ENCODE results near the gene NAA35. TPM values are rescaled to one million over a fixed set of nuclear protein-coding genes. Genes with fewer than 3 reads are reported as not detected.

The NAA35 gene
- total and polyA plus RNA-seq, 12 donors = 8.4 to 44.6 (median 23.8) TPM

DNA sequence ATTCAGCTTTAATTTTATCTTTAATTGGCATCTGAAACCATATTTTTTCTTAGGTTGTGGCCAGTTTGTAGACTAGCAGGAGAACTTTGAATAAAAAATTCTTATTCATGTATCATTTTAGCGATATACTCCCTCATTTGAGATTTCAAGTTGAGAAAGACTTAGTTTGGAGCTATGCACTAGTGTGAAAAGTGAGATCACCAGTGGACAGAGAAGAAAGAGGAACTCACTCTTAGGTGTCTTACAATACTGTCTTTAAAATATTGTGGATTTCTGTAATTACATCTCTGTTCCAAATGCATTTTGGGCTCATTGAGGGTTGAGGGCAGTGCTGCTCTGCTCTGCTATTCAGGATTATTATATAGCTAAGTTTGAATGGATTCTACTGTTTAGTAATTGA lies 54.7 kb downstream of the NAA35 start:
- H3K36me3 ChIP-seq (replicated peaks in 1 of 2) = no peaks in the 10 kb centered on the region
- intact Hi-C loops (cut with DNase I) = no loop called here
- 97 to 100% (median 99%) methylated on average over 1 of the region's 1 CpG for WGBS, 4 donors
- DNase-seq = no peak
- TF ChIP-seq, protein P1, sequence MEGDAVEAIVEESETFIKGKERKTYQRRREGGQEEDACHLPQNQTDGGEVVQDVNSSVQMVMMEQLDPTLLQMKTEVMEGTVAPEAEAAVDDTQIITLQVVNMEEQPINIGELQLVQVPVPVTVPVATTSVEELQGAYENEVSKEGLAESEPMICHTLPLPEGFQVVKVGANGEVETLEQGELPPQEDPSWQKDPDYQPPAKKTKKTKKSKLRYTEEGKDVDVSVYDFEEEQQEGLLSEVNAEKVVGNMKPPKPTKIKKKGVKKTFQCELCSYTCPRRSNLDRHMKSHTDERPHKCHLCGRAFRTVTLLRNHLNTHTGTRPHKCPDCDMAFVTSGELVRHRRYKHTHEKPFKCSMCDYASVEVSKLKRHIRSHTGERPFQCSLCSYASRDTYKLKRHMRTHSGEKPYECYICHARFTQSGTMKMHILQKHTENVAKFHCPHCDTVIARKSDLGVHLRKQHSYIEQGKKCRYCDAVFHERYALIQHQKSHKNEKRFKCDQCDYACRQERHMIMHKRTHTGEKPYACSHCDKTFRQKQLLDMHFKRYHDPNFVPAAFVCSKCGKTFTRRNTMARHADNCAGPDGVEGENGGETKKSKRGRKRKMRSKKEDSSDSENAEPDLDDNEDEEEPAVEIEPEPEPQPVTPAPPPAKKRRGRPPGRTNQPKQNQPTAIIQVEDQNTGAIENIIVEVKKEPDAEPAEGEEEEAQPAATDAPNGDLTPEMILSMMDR (IDR thresholded peaks at IDR 0.05) = no peak
- TF ChIP-seq POLR2A (IDR thresholded peaks at IDR 0.05) = no peak
- H3K27ac ChIP-seq = no peak overlapping the region
- H3K27me3 ChIP-seq = no peaks in the 10 kb centered on the region
- no peak overlapping the region for H3K4me3 ChIP-seq
- peaks cover 0 to 5% (median 0%) of the 10 kb centered on the region in 3 donors for H3K9me3 ChIP-seq (replicated peaks in 1 of 3)
- peaks cover 0 to 3% of the 10 kb centered on the region in 2 donors for H3K4me1 ChIP-seq (replicated peaks in 1 of 2)

DNA sequence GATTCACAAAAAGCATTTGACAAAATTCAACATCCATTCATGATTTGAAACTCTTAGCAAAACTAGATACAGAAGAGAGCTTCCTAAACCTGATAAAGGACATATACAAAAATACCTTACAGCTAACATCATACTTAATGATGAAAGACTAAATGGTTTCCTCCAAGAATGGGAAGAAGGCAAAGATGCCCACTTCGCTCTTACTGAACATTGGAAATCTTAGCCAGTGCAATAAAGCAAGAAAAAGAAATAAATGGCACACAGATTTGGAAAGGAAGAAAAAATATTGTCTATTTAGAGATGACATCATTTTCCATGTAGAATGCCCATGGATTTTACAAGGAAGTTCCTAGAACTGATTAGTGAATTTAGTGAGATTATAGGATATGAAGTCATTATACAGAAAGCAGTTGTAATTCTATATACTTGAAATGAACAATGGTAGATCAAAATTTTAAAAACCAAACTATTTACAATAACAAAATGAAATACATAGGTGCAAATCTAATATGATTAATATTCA lies 64.4 kb downstream of the NAA35 start:
- H3K4me3 ChIP-seq = no peak overlapping the region
- H3K27ac ChIP-seq = no peak overlapping the region
- H3K27me3 ChIP-seq = no peaks in the 10 kb centered on the region
- no peak for DNase-seq
- intact Hi-C loops (cut with DNase I) = no loop called here
- TF ChIP-seq, protein P1 (IDR thresholded peaks at IDR 0.05) = no peak
- no peak for TF ChIP-seq POLR2A (IDR thresholded peaks at IDR 0.05)
- peaks cover 0 to 24% of the 10 kb centered on the region in 2 donors for H3K36me3 ChIP-seq (replicated peaks in 1 of 2)
- peaks cover 0 to 9% (median 4%) of the 10 kb centered on the region in 3 donors for H3K9me3 ChIP-seq (replicated peaks in 1 of 3)
- peaks cover 0 to 8% of the 10 kb centered on the region in 2 donors for H3K4me1 ChIP-seq (replicated peaks in 1 of 2)
- WGBS, 4 donors = 95 to 97% (median 97%) methylated on average over 1 of the region's 1 CpG

DNA sequence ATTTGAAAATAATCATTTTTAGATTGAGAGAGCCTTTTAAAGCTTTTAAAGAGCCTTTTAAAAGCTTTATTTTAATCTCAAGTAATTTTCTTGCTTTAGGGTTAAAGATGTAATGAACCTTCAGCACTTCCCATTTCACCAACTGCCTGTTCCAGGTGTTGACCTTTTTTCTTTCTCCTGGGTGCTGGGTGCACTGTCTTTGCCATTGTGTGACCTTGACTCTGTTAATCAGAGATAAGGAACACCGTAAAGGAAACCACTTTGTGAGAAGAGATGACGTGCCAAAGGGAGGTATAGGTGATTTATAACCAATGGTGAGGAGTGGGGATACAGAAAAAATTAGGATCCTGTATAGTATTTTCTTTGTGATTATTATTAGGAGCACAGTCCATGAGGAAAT lies 68.2 kb downstream of the NAA35 start:
- Histone ChIP-seq H3K27me3 (no peaks in the 10 kb centered on the region), H3K4me3 (no peak overlapping the region), H3K36me3 (replicated peaks in 1 of 2) (peaks cover 0 to 40% of the 10 kb centered on the region in 2 donors), H3K9me3 (replicated peaks in 1 of 3) (peaks cover 0 to 9% (median 4%) of the 10 kb centered on the region in 3 donors), H3K4me1 (replicated peaks in 1 of 2) (peaks cover 6 to 16% of the 10 kb centered on the region in 2 donors), H3K27ac (no peak overlapping the region)
- TF ChIP-seq POLR2A (IDR thresholded peaks at IDR 0.05) = no peak
- TF ChIP-seq, protein P1 (IDR thresholded peaks at IDR 0.05) = no peak
- intact Hi-C loops (cut with DNase I) = no loop called here
- WGBS, 4 donors = 21 to 36% (median 32%) methylated on average over 2 of the region's 2 CpGs
- DNase-seq = no peak

DNA sequence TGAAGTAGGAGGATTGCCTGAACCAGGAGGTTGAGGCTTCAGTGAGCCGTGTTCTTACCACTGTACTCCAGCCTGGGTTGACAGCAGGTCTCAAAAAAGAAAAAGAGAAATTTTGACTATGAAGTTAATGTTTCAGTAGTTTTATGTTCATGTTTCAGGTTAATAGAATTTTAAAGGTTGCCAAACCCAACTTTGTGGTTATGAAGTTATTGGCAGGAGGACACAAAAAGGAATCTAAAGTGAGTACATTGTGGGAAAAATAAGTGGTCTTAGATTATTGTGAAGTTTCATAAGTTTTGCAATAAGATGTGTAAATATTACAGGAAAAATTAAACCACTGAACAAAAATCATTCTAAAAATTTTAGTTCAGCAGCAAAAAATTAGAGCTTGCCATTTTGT lies 79.8 kb downstream of the NAA35 start:
- Histone ChIP-seq H3K4me3 (no peak overlapping the region), H3K27ac (no peak overlapping the region), H3K36me3 (replicated peaks in 1 of 2) (peaks cover 0 to 32% of the 10 kb centered on the region in 2 donors), H3K9me3 (replicated peaks in 1 of 3) (no peaks in the 10 kb centered on the region), H3K4me1 (replicated peaks in 1 of 2) (peaks cover 0 to 12% of the 10 kb centered on the region in 2 donors), H3K27me3 (no peaks in the 10 kb centered on the region)
- no peak for DNase-seq
- TF ChIP-seq POLR2A (IDR thresholded peaks at IDR 0.05) = no peak
- TF ChIP-seq, protein P1 (IDR thresholded peaks at IDR 0.05) = no peak
- intact Hi-C loops (cut with DNase I) = no loop called here
- WGBS, 4 donors = 100% methylated on average over 1 of the region's 1 CpG
